K562 (cell line): ENCODE data around the gene SAMD10. TPM values are rescaled to one million over a fixed set of nuclear protein-coding genes. Genes with fewer than 3 reads are reported as not detected.
A peak's percentile ranks its signal among the peaks of the same experiment; 100 is the strongest.

Experiments
- CBFA2T2 ChIP-seq: fragments of 450-650 bp; conservative IDR thresholded peaks from 2 replicates; pipeline ENCODE4 v1.6.1; 2017; ENCODE audit warnings: mild to moderate bottlenecking
- CBX1 ChIP-seq: sonication (generic); IDR thresholded peaks from 2 replicates; pipeline ENCODE4 v1.6.1; 2016; ENCODE audit warnings: antibody characterized with exemption, low read depth, mild to moderate bottlenecking
- FOXP1 ChIP-seq: sonication (generic); formaldehyde crosslinking; IDR thresholded peaks from 2 replicates; pipeline ENCODE4 v1.8.0; 2022; ENCODE audit warnings: mild to moderate bottlenecking, missing genetic modification reagents
- GABPA ChIP-seq: fragments of 200-800 bp; sonication (Bioruptor generic); conservative IDR thresholded peaks from 2 replicates; pipeline ENCODE4 v1.6.1; 2016; ENCODE audit warnings: low read depth, missing genetic modification characterization, missing compliant biosample characterization
- HDAC6 ChIP-seq: IDR thresholded peaks from 2 replicates; pipeline ENCODE4 v1.6.1; 2012; ENCODE audit warnings: low read depth, mild to moderate bottlenecking, control low read depth, inconsistent platforms, low read length, moderate library complexity
- HLTF ChIP-seq: fragments of 450-650 bp; IDR thresholded peaks from 2 replicates; pipeline ENCODE4 v1.6.1; 2016
- HSF4 ChIP-seq: fragments of 250-450 bp; sonication (Bioruptor Pico); IDR thresholded peaks from 2 replicates; pipeline ENCODE4 v2.1.2; 2022; ENCODE audit warnings: mild to moderate bottlenecking, moderate library complexity, borderline replicate concordance
- LCOR ChIP-seq: sonication (generic); formaldehyde crosslinking; IDR thresholded peaks from 2 replicates; pipeline ENCODE4 v1.8.0; 2022; ENCODE audit warnings: mild to moderate bottlenecking, missing genetic modification reagents
- MCM7 ChIP-seq, 2 experiments: fragments of 450-650 bp; IDR thresholded peaks; 2 replicates each; pipeline ENCODE4 v1.6.1; 2016 to 2018
- MYNN ChIP-seq, 2 experiments: sonication (generic); formaldehyde crosslinking in 1 of 2; IDR thresholded peaks; 2 replicates each; pipeline versions ENCODE4 v1.5.0 to v1.6.1; 2016 to 2020; ENCODE audit warnings: antibody characterized with exemption in 1 of 2, missing genetic modification reagents in 1 of 2
- NFRKB ChIP-seq: fragments of 450-650 bp; IDR thresholded peaks from 2 replicates; pipeline ENCODE4 v1.6.1; 2016; ENCODE audit warnings: low read depth
- SPI1 ChIP-seq: IDR thresholded peaks from 2 replicates; pipeline ENCODE4 v1.6.1; 2011; ENCODE audit warnings: low read depth, low read length, control low read depth, borderline replicate concordance
- TFAM ChIP-seq: fragments of 250-450 bp; sonication (Bioruptor Pico); conservative IDR thresholded peaks from 2 replicates; pipeline ENCODE4 v1.5.0; 2021; ENCODE audit warnings: mild to moderate bottlenecking, moderate library complexity
- ZEB2 ChIP-seq: fragments of 450-650 bp; IDR thresholded peaks from 2 replicates; pipeline ENCODE4 v1.6.1; 2016
- ZNF124 ChIP-seq: sonication (generic); formaldehyde crosslinking; IDR thresholded peaks from 2 replicates; pipeline ENCODE4 v1.8.1; 2022; ENCODE audit warnings: missing genetic modification reagents
- ZNF354B ChIP-seq: fragments of 250-450 bp; sonication (Bioruptor Pico); IDR thresholded peaks from 2 replicates; pipeline ENCODE4 v1.4.0; 2020
- ZNF785 ChIP-seq: fragments of 250-450 bp; sonication (Bioruptor Pico); IDR thresholded peaks from 2 replicates; pipeline ENCODE4 v1.4.0; 2020; ENCODE audit warnings: mild to moderate bottlenecking
- polyA plus RNA-seq, 8 experiments: library from polyadenylated mRNA; depleted of rRNA in 4 of 8; stranded (reverse) in 5 of 8; unstranded in 3 of 8; fragments of >200 nt; fragmentation: Nextera tagmentation in 2 of 8; fragmentation: Illumina TruSeq in 1 of 8; extraction: Ambion mirVana in 2 of 8; extraction: Trizol in 1 of 8; gene quantifications; 2 replicates each; pipeline versions ENCODE4 v1.2.1 to v1.2.3, GENCODE V29; 2011 to 2014; ENCODE audit warnings: inconsistent platforms in 1 of 8, missing spikeins in 1 of 8
- total RNA-seq, 7 experiments: library from RNA; depleted of rRNA in 6 of 7; stranded (reverse); fragments of >200 nt in 6 of 7; fragmentation: Illumina TruSeq in 2 of 7; extraction: Trizol in 2 of 7; gene quantifications; 2 replicates each; pipeline versions ENCODE4 v1.2.1 to v1.2.3, GENCODE V29; 2011 to 2021; ENCODE audit warnings: low replicate concordance in 1 of 7
- TF ChIP-seq, protein P1 (sequence below): sonication (generic); formaldehyde crosslinking; IDR thresholded peaks from 2 replicates; pipeline ENCODE4 v1.8.0; 2023; ENCODE audit warnings: missing genetic modification reagents, mild to moderate bottlenecking, borderline replicate concordance
- TF ChIP-seq, protein P2 (sequence below): fragments of 450-650 bp; IDR thresholded peaks from 2 replicates; pipeline ENCODE4 v1.6.1; 2016
- TF ChIP-seq, protein P3 (sequence below), 3 experiments: fragments of 200-800 bp in 1 of 3; sonication (Bioruptor generic) in 1 of 3; sonication (generic) in 1 of 3; formaldehyde crosslinking in 1 of 3; IDR thresholded peaks; 2 replicates each; pipeline versions ENCODE4 v1.6.1 to v1.8.0; 2016 to 2022; ENCODE audit warnings: mild to moderate bottlenecking in 2 of 3, missing compliant biosample characterization in 2 of 3, missing genetic modification characterization in 2 of 3, missing genetic modification reagents in 1 of 3
- TF ChIP-seq, protein P4 (sequence below): fragments of 450-650 bp; IDR thresholded peaks from 2 replicates; pipeline ENCODE4 v1.6.1; 2017; ENCODE audit warnings: mild to moderate bottlenecking, moderate library complexity

Gene SAMD10
- total and polyA plus RNA-seq, 9 of the 15 experiments (the other 6 are each of a cell fraction or from before 2014, with no cell fraction given), result 0.37 to 15.2 (median 4.8) TPM

DNA sequence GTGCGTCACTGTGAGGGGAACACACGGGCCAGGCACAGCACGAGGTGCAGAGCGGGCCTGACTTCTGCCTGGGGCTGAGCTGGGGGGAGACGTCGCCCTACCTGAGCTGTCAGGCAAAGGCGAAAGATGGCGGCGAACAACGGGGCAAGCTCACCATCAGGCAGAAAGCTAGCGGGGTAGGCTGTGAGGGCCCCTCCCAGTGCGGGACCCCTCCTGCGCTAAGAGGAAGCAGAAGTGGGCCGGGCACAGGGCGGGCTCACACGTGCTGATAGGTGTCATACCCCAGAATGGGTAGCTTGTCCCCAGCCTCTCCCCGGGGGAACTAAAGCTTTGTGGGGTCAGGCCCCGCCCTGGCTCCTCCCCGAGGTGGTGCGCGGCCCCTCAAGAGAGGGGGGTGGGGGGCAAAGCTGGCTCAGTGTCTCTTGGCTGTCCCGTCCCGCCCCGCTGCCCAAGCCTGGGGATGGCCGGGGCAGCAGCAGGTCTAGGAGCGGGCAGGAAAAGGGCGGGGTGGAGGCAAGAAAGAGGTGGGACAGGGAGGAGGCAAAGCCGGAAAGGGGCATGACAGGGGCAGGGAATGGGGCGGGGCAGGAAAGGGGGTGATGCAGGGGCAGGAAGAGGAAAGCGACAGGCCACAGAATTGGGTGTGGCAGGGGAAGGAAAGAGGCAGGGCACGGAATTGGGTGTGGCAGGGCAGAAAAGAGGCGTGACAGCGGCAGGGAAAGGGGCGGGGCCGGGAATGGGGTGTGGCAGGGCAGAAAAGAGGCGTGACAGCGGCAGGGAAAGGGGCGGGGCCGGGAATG is 38.0 kb downstream of the SAMD10 start (continued):
- TF ChIP-seq, protein P1, sequence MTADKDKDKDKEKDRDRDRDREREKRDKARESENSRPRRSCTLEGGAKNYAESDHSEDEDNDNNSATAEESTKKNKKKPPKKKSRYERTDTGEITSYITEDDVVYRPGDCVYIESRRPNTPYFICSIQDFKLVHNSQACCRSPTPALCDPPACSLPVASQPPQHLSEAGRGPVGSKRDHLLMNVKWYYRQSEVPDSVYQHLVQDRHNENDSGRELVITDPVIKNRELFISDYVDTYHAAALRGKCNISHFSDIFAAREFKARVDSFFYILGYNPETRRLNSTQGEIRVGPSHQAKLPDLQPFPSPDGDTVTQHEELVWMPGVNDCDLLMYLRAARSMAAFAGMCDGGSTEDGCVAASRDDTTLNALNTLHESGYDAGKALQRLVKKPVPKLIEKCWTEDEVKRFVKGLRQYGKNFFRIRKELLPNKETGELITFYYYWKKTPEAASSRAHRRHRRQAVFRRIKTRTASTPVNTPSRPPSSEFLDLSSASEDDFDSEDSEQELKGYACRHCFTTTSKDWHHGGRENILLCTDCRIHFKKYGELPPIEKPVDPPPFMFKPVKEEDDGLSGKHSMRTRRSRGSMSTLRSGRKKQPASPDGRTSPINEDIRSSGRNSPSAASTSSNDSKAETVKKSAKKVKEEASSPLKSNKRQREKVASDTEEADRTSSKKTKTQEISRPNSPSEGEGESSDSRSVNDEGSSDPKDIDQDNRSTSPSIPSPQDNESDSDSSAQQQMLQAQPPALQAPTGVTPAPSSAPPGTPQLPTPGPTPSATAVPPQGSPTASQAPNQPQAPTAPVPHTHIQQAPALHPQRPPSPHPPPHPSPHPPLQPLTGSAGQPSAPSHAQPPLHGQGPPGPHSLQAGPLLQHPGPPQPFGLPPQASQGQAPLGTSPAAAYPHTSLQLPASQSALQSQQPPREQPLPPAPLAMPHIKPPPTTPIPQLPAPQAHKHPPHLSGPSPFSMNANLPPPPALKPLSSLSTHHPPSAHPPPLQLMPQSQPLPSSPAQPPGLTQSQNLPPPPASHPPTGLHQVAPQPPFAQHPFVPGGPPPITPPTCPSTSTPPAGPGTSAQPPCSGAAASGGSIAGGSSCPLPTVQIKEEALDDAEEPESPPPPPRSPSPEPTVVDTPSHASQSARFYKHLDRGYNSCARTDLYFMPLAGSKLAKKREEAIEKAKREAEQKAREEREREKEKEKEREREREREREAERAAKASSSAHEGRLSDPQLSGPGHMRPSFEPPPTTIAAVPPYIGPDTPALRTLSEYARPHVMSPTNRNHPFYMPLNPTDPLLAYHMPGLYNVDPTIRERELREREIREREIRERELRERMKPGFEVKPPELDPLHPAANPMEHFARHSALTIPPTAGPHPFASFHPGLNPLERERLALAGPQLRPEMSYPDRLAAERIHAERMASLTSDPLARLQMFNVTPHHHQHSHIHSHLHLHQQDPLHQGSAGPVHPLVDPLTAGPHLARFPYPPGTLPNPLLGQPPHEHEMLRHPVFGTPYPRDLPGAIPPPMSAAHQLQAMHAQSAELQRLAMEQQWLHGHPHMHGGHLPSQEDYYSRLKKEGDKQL (CRISPR knock-in tag), result no peak
- no peak for TF ChIP-seq MYNN (IDR thresholded peaks at IDR 0.05)
- no peak for TF ChIP-seq MYNN (CRISPR knock-in tag; IDR thresholded peaks at IDR 0.05)
- TF ChIP-seq SPI1, result no peak
- no peak for TF ChIP-seq FOXP1 (CRISPR knock-in tag)
- TF ChIP-seq, protein P2, sequence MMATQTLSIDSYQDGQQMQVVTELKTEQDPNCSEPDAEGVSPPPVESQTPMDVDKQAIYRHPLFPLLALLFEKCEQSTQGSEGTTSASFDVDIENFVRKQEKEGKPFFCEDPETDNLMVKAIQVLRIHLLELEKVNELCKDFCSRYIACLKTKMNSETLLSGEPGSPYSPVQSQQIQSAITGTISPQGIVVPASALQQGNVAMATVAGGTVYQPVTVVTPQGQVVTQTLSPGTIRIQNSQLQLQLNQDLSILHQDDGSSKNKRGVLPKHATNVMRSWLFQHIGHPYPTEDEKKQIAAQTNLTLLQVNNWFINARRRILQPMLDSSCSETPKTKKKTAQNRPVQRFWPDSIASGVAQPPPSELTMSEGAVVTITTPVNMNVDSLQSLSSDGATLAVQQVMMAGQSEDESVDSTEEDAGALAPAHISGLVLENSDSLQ, result peak; percentile 68
- TF ChIP-seq HLTF, result no peak
- TF ChIP-seq MCM7 (IDR thresholded peaks at IDR 0.05), result no peak
- peak; percentile 89 for TF ChIP-seq GABPA (tag)
- no peak for TF ChIP-seq CBX1
- TF ChIP-seq, protein P3, sequence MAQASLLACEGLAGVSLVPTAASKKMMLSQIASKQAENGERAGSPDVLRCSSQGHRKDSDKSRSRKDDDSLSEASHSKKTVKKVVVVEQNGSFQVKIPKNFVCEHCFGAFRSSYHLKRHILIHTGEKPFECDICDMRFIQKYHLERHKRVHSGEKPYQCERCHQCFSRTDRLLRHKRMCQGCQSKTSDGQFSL (CRISPR knock-in tag; IDR thresholded peaks at IDR 0.05), result no peak
- TF ChIP-seq, protein P3 (tag; IDR thresholded peaks at IDR 0.05), result no peak
- TF ChIP-seq CBFA2T2, result no peak
- TF ChIP-seq ZNF124 (CRISPR knock-in tag), result no peak
- TF ChIP-seq NFRKB, result no peak
- no peak for TF ChIP-seq TFAM (CRISPR knock-in tag)
- no peak for TF ChIP-seq ZEB2
- TF ChIP-seq ZNF354B (CRISPR knock-in tag), result no peak
- TF ChIP-seq ZNF785 (CRISPR knock-in tag), result no peak
- TF ChIP-seq LCOR (CRISPR knock-in tag), result no peak
- no peak for TF ChIP-seq HSF4 (CRISPR knock-in tag)
- no peak for TF ChIP-seq HDAC6
- TF ChIP-seq, protein P4, sequence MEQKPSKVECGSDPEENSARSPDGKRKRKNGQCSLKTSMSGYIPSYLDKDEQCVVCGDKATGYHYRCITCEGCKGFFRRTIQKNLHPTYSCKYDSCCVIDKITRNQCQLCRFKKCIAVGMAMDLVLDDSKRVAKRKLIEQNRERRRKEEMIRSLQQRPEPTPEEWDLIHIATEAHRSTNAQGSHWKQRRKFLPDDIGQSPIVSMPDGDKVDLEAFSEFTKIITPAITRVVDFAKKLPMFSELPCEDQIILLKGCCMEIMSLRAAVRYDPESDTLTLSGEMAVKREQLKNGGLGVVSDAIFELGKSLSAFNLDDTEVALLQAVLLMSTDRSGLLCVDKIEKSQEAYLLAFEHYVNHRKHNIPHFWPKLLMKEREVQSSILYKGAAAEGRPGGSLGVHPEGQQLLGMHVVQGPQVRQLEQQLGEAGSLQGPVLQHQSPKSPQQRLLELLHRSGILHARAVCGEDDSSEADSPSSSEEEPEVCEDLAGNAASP, result no peak
